Fibroblast of pulmonary artery (primary cell): ENCODE results near the gene PTK7.
A peak's percentile ranks its signal among the peaks of the same experiment; 100 is the strongest.

ENCODE experiments used
- DNase-seq: peaks from one replicate; pipeline ENCODE4 v3.0.0-alpha.2; 2010; ENCODE audit warnings: low read depth
- H3K4me3 ChIP-seq: replicated peaks from 2 replicates; pipeline ENCODE4 v1.5.1; 2011; ENCODE audit warnings: low read depth, mild to moderate bottlenecking, control low read depth, low read length, moderate library complexity
- CTCF ChIP-seq: IDR thresholded peaks from 2 replicates; pipeline ENCODE4 v1.5.1; 2011; ENCODE audit warnings: mild to moderate bottlenecking, control low read depth, low read length, inconsistent platforms; ENCODE audit errors: missing control alignments

The PTK7 gene

GRCh38 chr6:43053545-43054205, 22.4 kb upstream of the PTK7 start, which contains the start of gene CUL7:
TSS of gene CUL7 (minus strand) at chr6:43053851. CDS start at chr6:43052788, 1,063 bp downstream.
- no peak for TF ChIP-seq CTCF
- peak; percentile 96 for DNase-seq
- H3K4me3 ChIP-seq: peak within 1 kb of the TSS; percentile 82

GRCh38 chr6:43054206-43054943, 21.7 kb upstream of the PTK7 start:
- peak overlapping the region; percentile 82 for H3K4me3 ChIP-seq

GRCh38 chr6:43055966-43056365, 20.1 kb upstream of the PTK7 start:
- H3K4me3 ChIP-seq: no peak overlapping the region
- no peak for DNase-seq
- TF ChIP-seq CTCF: no peak

More at GRCh38 chr6:43054206-43054943, 21.7 kb upstream of the PTK7 start:
- no peak for DNase-seq
- TF ChIP-seq CTCF: no peak

- DNase-seq: no peak
- H3K4me3 ChIP-seq: peak overlapping the region; percentile 99
- no peak for TF ChIP-seq CTCF
Measured at GRCh38 chr6:43058531-43058930, 17.6 kb upstream of the PTK7 start.

- H3K4me3 ChIP-seq: peak within 1 kb of the TSS; percentile 99
- no peak for TF ChIP-seq CTCF
- DNase-seq: peak; percentile 99
Measured at GRCh38 chr6:43059168-43060033, 16.7 kb upstream of the PTK7 start, which contains the start of the genes KLC4 and MRPL2. TSS of gene KLC4 (plus strand) at chr6:43059631. CDS start at chr6:43061336, 1,705 bp downstream. TSS of gene MRPL2 (minus strand) at chr6:43059434. CDS start at chr6:43059381, 53 bp downstream.

- peak overlapping the region; percentile 99 for H3K4me3 ChIP-seq
- no peak for DNase-seq
- no peak for TF ChIP-seq CTCF
Measured at GRCh38 chr6:43060034-43060754, 15.9 kb upstream of the PTK7 start.
